ENCODE results near the gene ZSCAN32. TPM values are rescaled to one million over a fixed set of nuclear protein-coding genes. Genes with fewer than 3 reads are reported as not detected.

ZSCAN32 gene
- total and polyA plus RNA-seq, 2 of the 8 experiments (the other 6 are each of a cell fraction or from before 2014, with no cell fraction given) = 13.4 to 22.0 TPM

GRCh38 chr16:3348547-3349167, 52.1 kb downstream of the ZSCAN32 start:
- no peaks in the 10 kb centered on the region for H3K79me2 ChIP-seq (ENCODE audit: control insufficient read depth in 1 of 2, insufficient read depth in 2 of 2, low read length in 2 of 2)
- FAIRE-seq (no peak), DNase-seq (ENCODE audit: low read depth in 1 of 2, low spot score in 2 of 2) (no peak)
- H3K9ac ChIP-seq (replicated peaks in 1 of 4; ENCODE audit: extremely low read depth in 1 of 4, low read depth in 3 of 4, low read length in 3 of 4) = no peak overlapping the region
- no peak overlapping the region for H4K91ac ChIP-seq (replicated peaks; ENCODE audit: insufficient read length, low read length)
- H2BK20ac ChIP-seq (ENCODE audit: low read length) = no peak overlapping the region
- H3K14ac ChIP-seq (ENCODE audit: insufficient read length) = no peak overlapping the region
- H3K4me3 ChIP-seq (ENCODE audit: extremely low read depth in 1 of 4, insufficient read depth in 2 of 4, low read depth in 3 of 4, low read length in 4 of 4) = no peak overlapping the region
- no peaks in the 10 kb centered on the region for H4K20me1 ChIP-seq (replicated peaks in 1 of 2; ENCODE audit: control insufficient read depth in 1 of 2, insufficient read depth in 2 of 2, low read length in 2 of 2)
- no peak overlapping the region for H4K8ac ChIP-seq (ENCODE audit: extremely low read depth, insufficient read depth, low read length)
- H2AK5ac ChIP-seq (ENCODE audit: low read depth, low read length) = no peak overlapping the region
- H2BK15ac ChIP-seq (ENCODE audit: low read length) = no peak overlapping the region
- H2BK12ac ChIP-seq (ENCODE audit: low read depth, low read length) = no peak overlapping the region
- no peak overlapping the region for H4K5ac ChIP-seq (ENCODE audit: insufficient read length, low read depth, low read length)
- H2AFZ ChIP-seq (ENCODE audit: low read length) = no peak overlapping the region
- 69% methylated on average over 4 of the region's 4 CpGs; no CpG with 5 or more reads in 1 of the 2 experiments for WGBS, 2 experiments (ENCODE audit: extremely low coverage in 1 of 2, insufficient coverage in 1 of 2, insufficient read length in 1 of 2, insufficient replicate concordance in 2 of 2, low coverage in 1 of 2, low lambda C conversion rate in 2 of 2, missing lambda C conversion rate in 1 of 2)
- peaks cover 16 to 30% of the 10 kb centered on the region in 2 experiments; a peak in 3 of 4 replicates for H3K9me3 ChIP-seq (ENCODE audit: insufficient read depth in 2 of 2, low read depth in 1 of 2, low read length in 1 of 2)
- POLR2A ChIA-PET (ENCODE audit: partially characterized antibody) = no interaction called here
- no peaks in the 10 kb centered on the region for H3K36me3 ChIP-seq (ENCODE audit: control insufficient read depth in 2 of 4, insufficient read depth in 4 of 4, low read length in 3 of 4)
- no peak overlapping the region for H3K56ac ChIP-seq (replicated peaks; ENCODE audit: insufficient read length, low read depth, low read length)
- no peaks in the 10 kb centered on the region for H3K79me1 ChIP-seq (ENCODE audit: low read depth, low read length)
- H3K27ac ChIP-seq (ENCODE audit: low read depth, low read length) = no peak overlapping the region
- H3K18ac ChIP-seq (ENCODE audit: extremely low read depth, low read length) = no peak overlapping the region
- no peaks in the 10 kb centered on the region for H3K23me2 ChIP-seq (ENCODE audit: low read depth, low read length)
- no peaks in the 10 kb centered on the region for H3K4me1 ChIP-seq (replicated peaks in 1 of 4; ENCODE audit: control insufficient read depth in 3 of 4, insufficient read depth in 4 of 4, low read length in 3 of 4)
- H2BK5ac ChIP-seq (ENCODE audit: low read depth, low read length) = no peak overlapping the region
- H3K27me3 ChIP-seq (replicated peaks in 1 of 4; ENCODE audit: control insufficient read depth in 3 of 4, extremely low read depth in 1 of 4, insufficient read depth in 3 of 4, low read length in 3 of 4) = no peaks in the 10 kb centered on the region
- H3K23ac ChIP-seq (ENCODE audit: insufficient read length) = no peak overlapping the region
- CTCF ChIA-PET (ENCODE audit: partially characterized antibody) = no interaction called here
- no peak overlapping the region for H3K4me2 ChIP-seq (ENCODE audit: insufficient read depth in 1 of 2, low read depth in 2 of 2, low read length in 2 of 2)
- H3K4ac ChIP-seq (replicated peaks; ENCODE audit: insufficient read length, low read depth, low read length) = no peak overlapping the region
- H2BK120ac ChIP-seq (replicated peaks; ENCODE audit: low read depth, low read length) = no peak overlapping the region
- TF ChIP-seq ZNF274 (IDR thresholded peaks at IDR 0.05; ENCODE audit: borderline replicate concordance, extremely low read depth, low read length) = no peak

Measured in H1 (cell line).